IMR-90 (cell line): ENCODE measurements around the gene PRR23E. TPM values are rescaled to one million over a fixed set of nuclear protein-coding genes. Genes with fewer than 3 reads are reported as not detected.

ENCODE experiments used
- ATAC-seq: fragments of 200-7000 bp; cut with Tn5 transposase; 2 replicates; pipeline ENCODE4 v1.9.1; 2020; ENCODE audit warnings: low read depth, mild to moderate bottlenecking, moderate library complexity
- BruUV-seq: library from RNA; stranded (reverse); fragments of 400-500 nt; replicated peaks from 2 replicates; lab custom pipeline; 2021; lab: Mats Ljungman, UMichigan
- CTCF ChIA-PET: fragments of 300-600 bp; formaldehyde crosslinking; extraction: SDS; loops from one replicate; lab custom pipeline; 2021; ENCODE audit warnings: antibody characterized with exemption; lab: Yijun Ruan, JAX
- POLR2A ChIA-PET: fragments of 300-600 bp; sonication (Branson Sonifier 250); formaldehyde crosslinking; loops from one replicate; lab custom pipeline; 2022; ENCODE audit warnings: antibody characterized with exemption; ENCODE audit not compliant: unreplicated experiment; lab: Charles Lee
- DNase-seq: peaks from one replicate; pipeline ENCODE4 v3.0.0; 2013
- H2AFZ ChIP-seq: replicated peaks from 2 replicates; pipeline ENCODE3; 2013; ENCODE audit warnings: low read length, mild to moderate bottlenecking; ENCODE audit not compliant: poor library complexity
- H2AK5ac ChIP-seq: 2 replicates; pipeline ENCODE4 v1.6.1; 2013; ENCODE audit warnings: low read depth, low read length, inconsistent platforms
- H2AK9ac ChIP-seq: replicated peaks from 2 replicates; pipeline ENCODE3; 2013; ENCODE audit warnings: mild to moderate bottlenecking, low read depth, low read length, moderate library complexity; ENCODE audit not compliant: poor library complexity
- H2BK120ac ChIP-seq: 2 replicates; pipeline ENCODE4 v1.6.1; 2013; ENCODE audit warnings: low read depth, low read length, inconsistent platforms
- H2BK15ac ChIP-seq: 3 replicates; pipeline ENCODE4 v1.6.1; 2013; ENCODE audit warnings: low read depth, low read length, inconsistent platforms
- H2BK20ac ChIP-seq: 2 replicates; pipeline ENCODE4 v1.6.1; 2013; ENCODE audit warnings: low read depth, mild to moderate bottlenecking, inconsistent platforms, low read length, moderate library complexity
- H2BK5ac ChIP-seq: 2 replicates; pipeline ENCODE4 v1.6.1; 2013; ENCODE audit warnings: mild to moderate bottlenecking, low read depth, low read length, inconsistent platforms; ENCODE audit not compliant: poor library complexity, severe bottlenecking
- H3K14ac ChIP-seq: replicated peaks from 2 replicates; pipeline ENCODE4 v1.6.1; 2013; ENCODE audit warnings: low read depth, low read length, inconsistent platforms
- H3K18ac ChIP-seq: 2 replicates; pipeline ENCODE4 v1.6.1; 2013; ENCODE audit warnings: low read depth, low read length, control low read depth
- H3K23ac ChIP-seq: 2 replicates; pipeline ENCODE4 v1.6.1; 2013; ENCODE audit warnings: low read depth, low read length, inconsistent platforms
- H3K27ac ChIP-seq: 2 replicates; pipeline ENCODE4 v1.5.1; 2013; ENCODE audit warnings: mild to moderate bottlenecking, control low read depth, low read length; ENCODE audit not compliant: insufficient read depth
- H3K27me3 ChIP-seq: 2 replicates; pipeline ENCODE4 v1.6.1; 2013; ENCODE audit warnings: low read length; ENCODE audit not compliant: control insufficient read depth, insufficient read depth
- H3K36me3 ChIP-seq: 2 replicates; pipeline ENCODE4 v1.6.1; 2013; ENCODE audit warnings: low read length, mixed read lengths; ENCODE audit not compliant: control insufficient read depth, insufficient read depth
- H3K4ac ChIP-seq: 2 replicates; pipeline ENCODE4 v1.6.1; 2013; ENCODE audit warnings: low read depth, low read length, inconsistent platforms
- H3K4me1 ChIP-seq: 2 replicates; pipeline ENCODE4 v1.6.1; 2013; ENCODE audit warnings: low read length, mixed read lengths; ENCODE audit not compliant: control insufficient read depth, insufficient read depth
- H3K4me2 ChIP-seq: 2 replicates; pipeline ENCODE4 v1.6.1; 2013; ENCODE audit warnings: low read depth, mild to moderate bottlenecking, control low read depth, low read length, moderate library complexity
- H3K4me3 ChIP-seq: 2 replicates; pipeline ENCODE4 v1.5.1; 2013; ENCODE audit warnings: low read depth, mild to moderate bottlenecking, control low read depth, low read length, moderate library complexity; ENCODE audit not compliant: insufficient read depth
- H3K56ac ChIP-seq: 2 replicates; pipeline ENCODE4 v1.6.1; 2013; ENCODE audit warnings: low read length, inconsistent platforms; ENCODE audit not compliant: insufficient read depth; ENCODE audit errors: extremely low read depth
- H3K79me1 ChIP-seq, 2 experiments: 2 replicates each; pipeline ENCODE4 v1.6.1; 2013; ENCODE audit warnings: low read length in 2 of 2, inconsistent platforms in 1 of 2, low read depth in 1 of 2
- H3K9ac ChIP-seq: 2 replicates; pipeline ENCODE4 v1.6.1; 2013; ENCODE audit warnings: low read depth, low read length, control low read depth
- H3K9me1 ChIP-seq: 2 replicates; pipeline ENCODE4 v1.6.1; 2013; ENCODE audit warnings: low read length, inconsistent platforms; ENCODE audit not compliant: insufficient read depth
- H3K9me3 ChIP-seq: 2 replicates; pipeline ENCODE4 v1.6.1; 2013; ENCODE audit warnings: low read length; ENCODE audit not compliant: control insufficient read depth, insufficient read depth
- H4K20me1 ChIP-seq: 2 replicates; pipeline ENCODE4 v1.6.1; 2013; ENCODE audit warnings: low read length, inconsistent platforms; ENCODE audit not compliant: insufficient read depth
- H4K5ac ChIP-seq: 2 replicates; pipeline ENCODE4 v1.6.1; 2013; ENCODE audit warnings: mild to moderate bottlenecking, low read depth, low read length, control low read depth
- H4K8ac ChIP-seq, 2 experiments: 2 replicates each; pipeline ENCODE4 v1.6.1; 2013; ENCODE audit warnings: low read depth in 2 of 2, low read length in 2 of 2, control low read depth in 1 of 2, inconsistent platforms in 1 of 2
- H4K91ac ChIP-seq: 2 replicates; pipeline ENCODE4 v1.6.1; 2013; ENCODE audit warnings: low read depth, low read length, inconsistent platforms; ENCODE audit not compliant: insufficient read depth
- BHLHE40 ChIP-seq: fragments of 150-350 bp; IDR thresholded peaks from 2 replicates; pipeline ENCODE4 v1.6.1; 2016; ENCODE audit warnings: mild to moderate bottlenecking, low read depth, low read length
- CEBPB ChIP-seq: IDR thresholded peaks from 2 replicates; pipeline ENCODE4 v1.6.1; 2012; ENCODE audit warnings: low read depth, low read length, improper control_type of control experiment
- CHD1 ChIP-seq: IDR thresholded peaks from 2 replicates; pipeline ENCODE4 v1.6.1; 2012; ENCODE audit warnings: low read depth, low read length, improper control_type of control experiment
- CTCF ChIP-seq: conservative IDR thresholded peaks from 2 replicates; pipeline ENCODE4 v1.5.1; 2012; ENCODE audit warnings: mild to moderate bottlenecking, low read depth, low read length, improper control_type of control experiment
- ELK1 ChIP-seq: fragments of 150-350 bp; IDR thresholded peaks from 2 replicates; pipeline ENCODE4 v1.6.1; 2016; ENCODE audit warnings: low read depth, mild to moderate bottlenecking, low read length, moderate library complexity, borderline replicate concordance
- FOS ChIP-seq: fragments of 150-350 bp; IDR thresholded peaks from 2 replicates; pipeline ENCODE4 v1.6.1; 2016; ENCODE audit warnings: low read depth, low read length
- MAFK ChIP-seq: IDR thresholded peaks from 2 replicates; pipeline ENCODE4 v1.6.1; 2012; ENCODE audit warnings: low read depth, low read length, improper control_type of control experiment
- MAZ ChIP-seq: IDR thresholded peaks from 2 replicates; pipeline ENCODE4 v1.6.1; 2012; ENCODE audit warnings: low read depth, mild to moderate bottlenecking, low read length, improper control_type of control experiment, moderate library complexity, borderline replicate concordance
- MXI1 ChIP-seq: IDR thresholded peaks from 2 replicates; pipeline ENCODE4 v1.6.1; 2012; ENCODE audit warnings: low read depth, mild to moderate bottlenecking, low read length, moderate library complexity, borderline replicate concordance
- NFE2L2 ChIP-seq: fragments of 150-350 bp; IDR thresholded peaks from 2 replicates; pipeline ENCODE4 v1.6.1; 2016; ENCODE audit warnings: low read depth, mild to moderate bottlenecking, low read length
- POLR2A ChIP-seq: IDR thresholded peaks from 2 replicates; pipeline ENCODE4 v1.6.1; 2012; ENCODE audit warnings: mild to moderate bottlenecking, low read depth, low read length
- RAD21 ChIP-seq: IDR thresholded peaks from 2 replicates; pipeline ENCODE4 v1.6.1; 2012; ENCODE audit warnings: low read length, improper control_type of control experiment
- RCOR1 ChIP-seq: IDR thresholded peaks from 2 replicates; pipeline ENCODE4 v1.6.1; 2012; ENCODE audit warnings: mild to moderate bottlenecking, low read length, improper control_type of control experiment; ENCODE audit not compliant: insufficient replicate concordance
- RFX5 ChIP-seq: IDR thresholded peaks from 2 replicates; pipeline ENCODE4 v1.8.0; 2012; ENCODE audit warnings: low read depth, mild to moderate bottlenecking, low read length, moderate library complexity
- SMC3 ChIP-seq: fragments of 150-350 bp; IDR thresholded peaks from 2 replicates; pipeline ENCODE4 v1.6.1; 2016; ENCODE audit warnings: low read depth, mild to moderate bottlenecking, antibody characterized with exemption, low read length, moderate library complexity
- USF2 ChIP-seq: fragments of 150-350 bp; IDR thresholded peaks from 2 replicates; pipeline ENCODE4 v1.6.1; 2017; ENCODE audit warnings: mild to moderate bottlenecking, antibody characterized with exemption, low read length, low read depth
- WGBS, 2 experiments: methylation state at CpG; one replicate each; pipeline versions ENCODE4 v1.1.5 to v1.1.7; 2013; ENCODE audit warnings: missing lambda C conversion rate in 2 of 2; ENCODE audit not compliant: insufficient read length in 1 of 2; ENCODE audit errors: extremely low coverage in 2 of 2; 5-methylcytosine and 5-hydroxymethylcytosine counted together
- dilution Hi-C: fragments of 300-500 bp; cut with HindIII; formaldehyde crosslinking; loops from one replicate; pipeline ENCODE4 v1.14.3; 2018; ENCODE audit warnings: low sequenced_read_pairs; ENCODE audit not compliant: unreplicated experiment
- in situ Hi-C: fragments of 300-500 bp; cut with MboI; formaldehyde crosslinking; loops from 3 replicates; pipeline ENCODE4 v1.14.3; 2019; ENCODE audit warnings: low sequenced_read_pairs, inconsistent platforms, mixed read lengths
- intact Hi-C: fragments of 100-400 bp; cut with micrococcal nuclease; formaldehyde crosslinking; loops from 2 replicates; pipeline ENCODE4 v1.10.0; 2022
- polyA plus RNA-seq, 3 experiments: library from polyadenylated mRNA; depleted of rRNA; stranded (reverse); fragments of >200 nt; gene quantifications; 2 replicates each; pipeline ENCODE4 v1.2.3, GENCODE V29; 2012; ENCODE audit warnings: low replicate concordance in 1 of 3
- total RNA-seq: library from RNA; depleted of rRNA; stranded (reverse); fragments of >200 nt; gene quantifications from 2 replicates; pipeline ENCODE4 v1.2.3, GENCODE V29; 2012

PRR23E gene
- total and polyA plus RNA-seq, 2 of the 4 experiments (the other 2 are of a cell fraction), result not detected

GRCh38 chr3:127196002-127196401, 3.1 kb downstream of the PRR23E start:
- Histone ChIP-seq H3K4ac (no peak overlapping the region), H3K9me3 (no peaks in the 10 kb centered on the region), H2BK20ac (no peak overlapping the region), H4K20me1 (no peaks in the 10 kb centered on the region), H3K4me2 (no peak overlapping the region), H3K23ac (no peak overlapping the region), H3K18ac (no peak overlapping the region), H3K79me1 (no peaks in the 10 kb centered on the region), H3K9ac (no peak overlapping the region), H2BK120ac (no peak overlapping the region), H4K5ac (no peak overlapping the region), H2BK5ac (no peak overlapping the region), H3K4me3 (no peak overlapping the region), H3K36me3 (no peaks in the 10 kb centered on the region), H3K4me1 (no peaks in the 10 kb centered on the region), H4K8ac (no peak overlapping the region), H2AFZ (no peak overlapping the region), H3K27me3 (peaks cover 9% of the 10 kb centered on the region), H4K91ac (no peak overlapping the region), H3K27ac (no peak overlapping the region), H2BK15ac (no peak overlapping the region), H3K56ac (no peak overlapping the region), H2AK9ac (no peak overlapping the region), H3K9me1 (no peaks in the 10 kb centered on the region), H2AK5ac (no peak overlapping the region), H3K14ac (no peak overlapping the region)
- ChIA-PET POLR2A (no interaction called here), CTCF (no interaction called here)
- dilution Hi-C loops (no loop called here), in situ Hi-C loops (no loop called here), intact Hi-C loops (no loop called here)
- DNase-seq, result no peak
- no peak for ATAC-seq
- TF ChIP-seq NFE2L2 (no peak), ELK1 (no peak), CTCF (no peak), FOS (no peak), RAD21 (no peak), SMC3 (no peak), MAFK (no peak), POLR2A (no peak), MAZ (no peak), CEBPB (no peak), CHD1 (no peak), RFX5 (no peak), USF2 (no peak), RCOR1 (no peak), BHLHE40 (no peak), MXI1 (no peak)
- WGBS, 2 experiments, result 17% methylated on average over 1 of the region's 2 CpGs; no CpG with 5 or more reads in 1 of the 2 experiments
- no TSS peak for BruUV-seq
